ENCODE measurements around the gene WDR19. TPM values are rescaled to one million over a fixed set of nuclear protein-coding genes. Genes with fewer than 3 reads are reported as not detected.

Gene WDR19
- total and polyA plus RNA-seq, 2 donors (not counting 3 experiments of a cell fraction or from before 2014, with no cell fraction given): 27.1 to 28.2 TPM

GRCh38 chr4:39323821-39324220 is 141.5 kb downstream of the WDR19 start:
- FAIRE-seq (no peak), DNase-seq (ENCODE audit: low read depth, low spot score) (no peak)
- Histone ChIP-seq H3K36me3 (ENCODE audit: control insufficient read depth in 2 of 2, extremely low read depth in 1 of 2, insufficient read depth in 2 of 2, low read length in 2 of 2) (peaks cover 0 to 10% of the 10 kb centered on the region in 2 experiments), H3K4me1 (ENCODE audit: control insufficient read depth, extremely low read depth, insufficient read depth, low read length) (peaks cover 5% of the 10 kb centered on the region), H3K4me3 (replicated peaks in 1 of 3; ENCODE audit: insufficient read depth in 1 of 3, low read depth in 1 of 3, low read length in 3 of 3) (no peak overlapping the region), H3K79me2 (ENCODE audit: control insufficient read depth, insufficient read depth, low read length) (peaks cover 6% of the 10 kb centered on the region), H3K9me3 (replicated peaks; ENCODE audit: control insufficient read depth, insufficient read depth, low read length) (no peaks in the 10 kb centered on the region), H2AFZ (ENCODE audit: low read depth, low read length) (no peak overlapping the region), H4K20me1 (replicated peaks; ENCODE audit: control insufficient read depth, extremely low read depth, insufficient read depth, low read length) (no peaks in the 10 kb centered on the region), H3K27me3 (ENCODE audit: control insufficient read depth in 2 of 2, insufficient read depth in 2 of 2, low read length in 2 of 2) (no peaks in the 10 kb centered on the region), H3K9me1 (replicated peaks; ENCODE audit: control insufficient read depth, extremely low read depth, insufficient read depth, low read length) (no peaks in the 10 kb centered on the region), H3K4me2 (ENCODE audit: insufficient read depth, low read length) (no peak overlapping the region), H3K27ac (ENCODE audit: insufficient read depth, low read depth, low read length) (no peak overlapping the region), H3K9ac (replicated peaks; ENCODE audit: extremely low read depth, insufficient read depth, low read length) (no peak overlapping the region)
- dilution Hi-C loops (cut with MboI; ENCODE audit: extremely low pct_ligation_motif_present, low sequenced_read_pairs) (no loop called here), intact Hi-C loops (cut with micrococcal nuclease) (no loop called here)
- CTCF ChIA-PET: interaction anchor here (1.1 to 4.5 kb wide), 2 partner anchors 9 to 12 kb away, joined by 3 to 20 read pairs; no protein-coding TSS in a partner anchor
- POLR2A ChIA-PET: interaction anchor here (0.6 kb wide), 1 partner anchor 20 kb away, joined by 4 read pairs; no protein-coding TSS in a partner anchor
- no peak for TF ChIP-seq POLR2A (IDR thresholded peaks at IDR 0.05; ENCODE audit: low read depth, low read length)
- BruUV-seq (replicated peaks): no TSS peak

GRCh38 chr4:39324446-39324845 is 142.1 kb downstream of the WDR19 start:
- dilution Hi-C loops (cut with MboI; ENCODE audit: extremely low pct_ligation_motif_present, low sequenced_read_pairs): no loop called here
- Histone ChIP-seq H3K79me2 (ENCODE audit: control insufficient read depth, insufficient read depth, low read length) (peaks cover 8% of the 10 kb centered on the region), H3K36me3 (ENCODE audit: control insufficient read depth in 2 of 2, extremely low read depth in 1 of 2, insufficient read depth in 2 of 2, low read length in 2 of 2) (peaks cover 0 to 10% of the 10 kb centered on the region in 2 experiments), H3K27ac (ENCODE audit: insufficient read depth, low read depth, low read length) (no peak overlapping the region), H3K4me1 (ENCODE audit: control insufficient read depth, extremely low read depth, insufficient read depth, low read length) (peaks cover 5% of the 10 kb centered on the region), H4K20me1 (replicated peaks; ENCODE audit: control insufficient read depth, extremely low read depth, insufficient read depth, low read length) (no peaks in the 10 kb centered on the region), H3K9me3 (replicated peaks; ENCODE audit: control insufficient read depth, insufficient read depth, low read length) (no peaks in the 10 kb centered on the region), H2AFZ (ENCODE audit: low read depth, low read length) (no peak overlapping the region), H3K9ac (replicated peaks; ENCODE audit: extremely low read depth, insufficient read depth, low read length) (no peak overlapping the region), H3K4me2 (ENCODE audit: insufficient read depth, low read length) (no peak overlapping the region), H3K4me3 (replicated peaks in 1 of 3; ENCODE audit: insufficient read depth in 1 of 3, low read depth in 1 of 3, low read length in 3 of 3) (no peak overlapping the region), H3K9me1 (replicated peaks; ENCODE audit: control insufficient read depth, extremely low read depth, insufficient read depth, low read length) (no peaks in the 10 kb centered on the region), H3K27me3 (ENCODE audit: control insufficient read depth in 2 of 2, insufficient read depth in 2 of 2, low read length in 2 of 2) (no peaks in the 10 kb centered on the region)
- no TSS peak for BruUV-seq (replicated peaks)
- FAIRE-seq: no peak
- peak; percentile 10 for DNase-seq (ENCODE audit: low read depth, low spot score)
- TF ChIP-seq POLR2AphosphoS5 (IDR thresholded peaks at IDR 0.05; ENCODE audit: insufficient read depth, low read depth, low read length): no peak
- ChIA-PET CTCF (interaction anchor here (1.1 to 4.5 kb wide), 2 partner anchors 9 to 12 kb away, joined by 3 to 20 read pairs; no protein-coding TSS in a partner anchor), POLR2A (interaction anchor here (0.6 kb wide), 1 partner anchor 30 kb away, joined by 4 read pairs; no protein-coding TSS in a partner anchor)
- intact Hi-C loops (cut with micrococcal nuclease): no loop called here

Data from endothelial cell of umbilical vein (primary cell).